SU-DHL-6 (cell line): ENCODE results near the gene GPS2.

Experiments
- H2AFZ ChIP-seq: fragments of 200-600 bp; sonication (generic); 2 replicates; pipeline ENCODE4 v1.6.1; 2014; ENCODE audit warnings: low read depth, mild to moderate bottlenecking, moderate library complexity, mixed read lengths, antibody characterized with exemption, low read length; ENCODE audit not compliant: severe bottlenecking
- H3F3A ChIP-seq: fragments of 200-600 bp; shearing (Covaris generic); 2 replicates; pipeline ENCODE4 v1.6.0; 2016; ENCODE audit warnings: antibody characterized with exemption, mild to moderate bottlenecking; ENCODE audit not compliant: insufficient read depth
- H3K27ac ChIP-seq: fragments of 200-600 bp; sonication (generic); 2 replicates; pipeline ENCODE4 v1.5.1; 2016; ENCODE audit warnings: low read depth, mild to moderate bottlenecking, low read length, moderate library complexity, mixed read lengths
- H3K27me3 ChIP-seq: fragments of 200-600 bp; sonication (generic), shearing (Covaris generic); 2 replicates; pipeline ENCODE4 v1.6.0; 2014; ENCODE audit warnings: mild to moderate bottlenecking, low read length
- H3K36me3 ChIP-seq: fragments of 200-600 bp; sonication (generic); 2 replicates; pipeline ENCODE4 v1.6.1; 2014; ENCODE audit warnings: mild to moderate bottlenecking, low read length, mixed read lengths
- H3K4me2 ChIP-seq: fragments of 300-600, 200-600 bp; shearing (Covaris generic), sonication (generic); 2 replicates; pipeline ENCODE4 v1.6.0; 2014; ENCODE audit warnings: low read length, low read depth, mild to moderate bottlenecking; ENCODE audit not compliant: poor library complexity, severe bottlenecking
- H3K4me3 ChIP-seq: fragments of 200-600 bp; sonication (generic); 2 replicates; pipeline ENCODE4 v1.5.1; 2014; ENCODE audit warnings: antibody characterized with exemption, low read length, mild to moderate bottlenecking, mixed read lengths; ENCODE audit not compliant: insufficient read depth, poor library complexity, severe bottlenecking
- H3K79me2 ChIP-seq: fragments of 200-600 bp; sonication (generic); 2 replicates; pipeline ENCODE4 v1.6.1; 2014; ENCODE audit warnings: mild to moderate bottlenecking, low read length, moderate library complexity; ENCODE audit not compliant: insufficient read depth
- H3K9ac ChIP-seq: fragments of 200-600 bp; sonication (generic); 2 replicates; pipeline ENCODE4 v1.7.0; 2014; ENCODE audit warnings: mild to moderate bottlenecking, low read length
- H3K9me2 ChIP-seq: fragments of 200-600 bp; sonication (generic); replicated peaks from 2 replicates; pipeline ENCODE4 v1.6.1; 2014; ENCODE audit warnings: low read length; ENCODE audit not compliant: insufficient read depth
- H3K9me3 ChIP-seq: fragments of 200-600 bp; sonication (generic); 2 replicates; pipeline ENCODE4 v1.6.1; 2014; ENCODE audit warnings: low read length, mixed read lengths; ENCODE audit not compliant: insufficient read depth
- H4K20me1 ChIP-seq: fragments of 200-600 bp; sonication (generic); 2 replicates; pipeline ENCODE4 v1.6.1; 2014; ENCODE audit warnings: low read depth, mild to moderate bottlenecking, antibody characterized with exemption, low read length, moderate library complexity, mixed read lengths
- CTCF ChIP-seq: fragments of 200-600 bp; sonication (generic); IDR thresholded peaks from one replicate; pipeline ENCODE4 v1.5.1; 2017; ENCODE audit warnings: antibody characterized with exemption, mild to moderate bottlenecking, low read length, moderate library complexity; ENCODE audit not compliant: insufficient read depth, poor library complexity, severe bottlenecking
- EZH2phosphoT487 ChIP-seq: fragments of 200-600 bp; sonication (generic), shearing (Covaris generic); conservative IDR thresholded peaks from 2 replicates; pipeline ENCODE4 v1.6.1; 2018; ENCODE audit warnings: mild to moderate bottlenecking, antibody characterized with exemption, low read length, moderate library complexity, mixed read lengths

Gene GPS2

GRCh38 chr17:7327501-7327900, 12.3 kb upstream of the GPS2 start:
- Histone ChIP-seq H2AFZ (no peak overlapping the region), H4K20me1 (no peaks in the 10 kb centered on the region), H3K4me2 (peak overlapping the region; percentile 69), H3K27me3 (no peaks in the 10 kb centered on the region), H3K9ac (peak overlapping the region; percentile 94; the same call in 1 of the 2 replicates), H3K79me2 (peaks cover 17% of the 10 kb centered on the region; the same call in 1 of the 2 replicates), H3K36me3 (no peaks in the 10 kb centered on the region), H3K9me2 (no peaks in the 10 kb centered on the region), H3K9me3 (no peaks in the 10 kb centered on the region), H3K4me3 (no peak overlapping the region), H3F3A (peaks cover 9% of the 10 kb centered on the region), H3K27ac (no peak overlapping the region)
- TF ChIP-seq CTCF (no peak), EZH2phosphoT487 (no peak)

- no peaks in the 10 kb centered on the region for H3K27me3 ChIP-seq
- no peaks in the 10 kb centered on the region for H3K36me3 ChIP-seq
- H3K9me2 ChIP-seq: no peaks in the 10 kb centered on the region
- no peak overlapping the region for H3K9ac ChIP-seq
- TF ChIP-seq EZH2phosphoT487 (no peak), CTCF (no peak)
- no peak overlapping the region for H2AFZ ChIP-seq
- H3F3A ChIP-seq: peaks cover 9% of the 10 kb centered on the region
- H3K4me3 ChIP-seq: no peak overlapping the region
- H3K4me2 ChIP-seq: no peak overlapping the region
- H3K79me2 ChIP-seq: peaks cover 17% of the 10 kb centered on the region; the same call in 1 of the 2 replicates
- H3K27ac ChIP-seq: no peak overlapping the region
- H3K9me3 ChIP-seq: no peaks in the 10 kb centered on the region
- no peaks in the 10 kb centered on the region for H4K20me1 ChIP-seq
These were observed 11.9 kb upstream of the GPS2 start for GRCh38 chr17:7327056-7327455.

- no peak overlapping the region for H3K27ac ChIP-seq
- no peaks in the 10 kb centered on the region for H3K36me3 ChIP-seq
These were observed 11.0 kb upstream of the GPS2 start for GRCh38 chr17:7326186-7326585.

More at GRCh38 chr17:7326186-7326585, 11.0 kb upstream of the GPS2 start:
- no peak for TF ChIP-seq CTCF
- no peak for TF ChIP-seq EZH2phosphoT487
- Histone ChIP-seq H3K9ac (no peak overlapping the region), H3K9me2 (no peaks in the 10 kb centered on the region), H3K4me3 (no peak overlapping the region), H3K79me2 (peaks cover 17% of the 10 kb centered on the region; the same call in 1 of the 2 replicates), H3K4me2 (no peak overlapping the region), H3K27me3 (no peaks in the 10 kb centered on the region), H2AFZ (no peak overlapping the region), H3F3A (peaks cover 9% of the 10 kb centered on the region), H3K9me3 (no peaks in the 10 kb centered on the region), H4K20me1 (no peaks in the 10 kb centered on the region)
